Activated CD4-positive, alpha-beta memory T cell treated with anti-CD3 and anti-CD28 coated beads for 36 hours (primary cell): ENCODE data around the gene CWC15. TPM values are rescaled to one million over a fixed set of nuclear protein-coding genes. Genes with fewer than 3 reads are reported as not detected.

ENCODE experiments used
- CTCF ChIA-PET: fragments of 350-600 bp; sonication (Branson Sonifier 250); formaldehyde crosslinking; loops from one replicate; lab custom pipeline; 2021; ENCODE audit warnings: antibody characterized with exemption, inconsistent platforms; lab: Charles Lee
- POLR2A ChIA-PET: fragments of 350-600 bp; sonication (Branson Sonifier 250); formaldehyde crosslinking; loops from one replicate; lab custom pipeline; 2021; ENCODE audit warnings: antibody characterized with exemption; lab: Charles Lee
- DNase-seq: peaks from one replicate; pipeline ENCODE4 v3.0.0-alpha.2; 2020
- H3K27ac Mint-ChIP-seq: one replicate; pipeline ENCODE4 v1.8.0; 2021; ENCODE audit warnings: mixed read lengths
- H3K27me3 Mint-ChIP-seq: one replicate; pipeline ENCODE4 v1.8.0; 2021; ENCODE audit warnings: mixed read lengths
- H3K36me3 Mint-ChIP-seq: one replicate; pipeline ENCODE4 v1.8.0; 2021; ENCODE audit warnings: mixed read lengths
- H3K4me1 Mint-ChIP-seq: one replicate; pipeline ENCODE4 v1.8.0; 2021; ENCODE audit warnings: low read depth, mixed read lengths
- H3K4me3 Mint-ChIP-seq: one replicate; pipeline ENCODE4 v1.8.0; 2021; ENCODE audit warnings: mild to moderate bottlenecking, mixed read lengths
- H3K9me3 Mint-ChIP-seq: one replicate; pipeline ENCODE4 v1.8.0; 2021; ENCODE audit warnings: mixed read lengths
- intact Hi-C: fragments of 100-400 bp; cut with micrococcal nuclease; formaldehyde crosslinking; loops from one replicate; pipeline ENCODE4 v1.15.1; 2023
- total RNA-seq, 2 experiments: library from RNA; stranded (reverse); gene quantifications; one replicate each; pipeline ENCODE4 v1.2.3, GENCODE V29; 2021

Gene CWC15
- total RNA-seq, 2 experiments from 2014 or later = 65.9 to 67.1 TPM

- CTCF ChIA-PET = interaction anchor here (0.8 to 1.4 kb wide), 3 partner anchors 16 to 178 kb away, joined by 3 read pairs; no protein-coding TSS in a partner anchor
- no peak for DNase-seq
- no peak overlapping the region for H3K4me3 Mint-ChIP-seq
- H3K9me3 Mint-ChIP-seq = no peaks in the 10 kb centered on the region
- no peak overlapping the region for H3K27ac Mint-ChIP-seq
- H3K36me3 Mint-ChIP-seq = peaks cover 12% of the 10 kb centered on the region
- POLR2A ChIA-PET = no interaction called here
- H3K4me1 Mint-ChIP-seq = peaks cover 30% of the 10 kb centered on the region
- H3K27me3 Mint-ChIP-seq = no peaks in the 10 kb centered on the region
- intact Hi-C loops = no loop called here
These were observed 2.2 kb upstream of the CWC15 start for GRCh38 chr11:94975599-94975998.

GRCh38 chr11:94974178-94974577 lies 822 bp upstream of the CWC15 start:
- H3K9me3 Mint-ChIP-seq = no peaks in the 10 kb centered on the region
- peaks cover 31% of the 10 kb centered on the region for H3K4me1 Mint-ChIP-seq
- peak overlapping the region; percentile 99 for H3K4me3 Mint-ChIP-seq
- H3K36me3 Mint-ChIP-seq = peaks cover 23% of the 10 kb centered on the region
- ChIA-PET CTCF (interaction anchor here (1.6 to 2.2 kb wide), 3 partner anchors 76 to 177 kb away, joined by 4 to 11 read pairs (median 9); no protein-coding TSS in a partner anchor), POLR2A (interaction anchor here (0.9 to 2.2 kb wide), 3 partner anchors 90 to 118 kb away, joined by 3 to 17 read pairs (median 3); partner anchors contain the start of gene SRSF8)
- intact Hi-C loops = loop anchor here (5.0 kb wide), 2 partner anchors 97 to 163 kb away; no protein-coding TSS in a partner anchor
- H3K27ac Mint-ChIP-seq = peak overlapping the region; percentile 86
- H3K27me3 Mint-ChIP-seq = no peaks in the 10 kb centered on the region
- DNase-seq = no peak

- no peak for DNase-seq
- intact Hi-C loops = loop anchor here (1.0 to 5.0 kb wide), 8 partner anchors 48 to 818 kb away; partner anchors contain the start of genes CEP57 and SESN3
- ChIA-PET POLR2A (interaction anchor here (1.2 to 2.2 kb wide), 2 partner anchors 95 to 178 kb away, joined by 3 to 17 read pairs; partner anchors contain the start of gene SRSF8), CTCF (interaction anchor here (1.0 to 2.2 kb wide), 5 partner anchors 11 to 179 kb away, joined by 3 to 11 read pairs (median 4); no protein-coding TSS in a partner anchor)
- H3K27ac Mint-ChIP-seq = peak overlapping the region; percentile 53
- H3K4me3 Mint-ChIP-seq = peak overlapping the region; percentile 99
- peaks cover 34% of the 10 kb centered on the region for H3K4me1 Mint-ChIP-seq
- H3K27me3 Mint-ChIP-seq = no peaks in the 10 kb centered on the region
- no peaks in the 10 kb centered on the region for H3K9me3 Mint-ChIP-seq
- H3K36me3 Mint-ChIP-seq = peaks cover 37% of the 10 kb centered on the region
These were observed 657 bp downstream of the CWC15 start for GRCh38 chr11:94972700-94973098.

GRCh38 chr11:94968334-94968958 lies 4.9 kb downstream of the CWC15 start:
- no peak for DNase-seq
- Mint-ChIP-seq H3K4me3 (no peak overlapping the region), H3K27ac (no peak overlapping the region), H3K9me3 (no peaks in the 10 kb centered on the region), H3K27me3 (no peaks in the 10 kb centered on the region), H3K4me1 (peaks cover 17% of the 10 kb centered on the region), H3K36me3 (peaks cover 58% of the 10 kb centered on the region)
- intact Hi-C loops = no loop called here
- CTCF ChIA-PET = interaction anchor here (0.7 to 1.2 kb wide), 5 partner anchors 8 to 737 kb away, joined by 3 to 4 read pairs (median 3); no protein-coding TSS in a partner anchor
- POLR2A ChIA-PET = no interaction called here

GRCh38 chr11:94964934-94965333 lies 8.4 kb downstream of the CWC15 start:
- ChIA-PET POLR2A (no interaction called here), CTCF (no interaction called here)
- no peaks in the 10 kb centered on the region for H3K27me3 Mint-ChIP-seq
- H3K27ac Mint-ChIP-seq = no peak overlapping the region
- peaks cover 4% of the 10 kb centered on the region for H3K4me1 Mint-ChIP-seq
- H3K9me3 Mint-ChIP-seq = no peaks in the 10 kb centered on the region
- intact Hi-C loops = no loop called here
- no peak for DNase-seq
- no peak overlapping the region for H3K4me3 Mint-ChIP-seq
- H3K36me3 Mint-ChIP-seq = peaks cover 55% of the 10 kb centered on the region

GRCh38 chr11:94961255-94961654 lies 12.1 kb downstream of the CWC15 start:
- Mint-ChIP-seq H3K4me3 (no peak overlapping the region), H3K9me3 (no peaks in the 10 kb centered on the region), H3K4me1 (no peaks in the 10 kb centered on the region), H3K27me3 (no peaks in the 10 kb centered on the region), H3K36me3 (peaks cover 32% of the 10 kb centered on the region), H3K27ac (no peak overlapping the region)
- CTCF ChIA-PET = interaction anchor here (0.9 to 1.4 kb wide), 2 partner anchors 12 to 338 kb away, joined by 3 to 5 read pairs; partner anchors contain the start of gene CWC15
- POLR2A ChIA-PET = interaction anchor here (1.1 kb wide), 1 partner anchor 135 kb away, joined by 3 read pairs; no protein-coding TSS in a partner anchor
- intact Hi-C loops = no loop called here
- DNase-seq = no peak

- ChIA-PET POLR2A (interaction anchor here (0.6 kb wide), 1 partner anchor 107 kb away, joined by 4 read pairs; no protein-coding TSS in a partner anchor), CTCF (interaction anchor here (0.9 kb wide), 1 partner anchor 8 kb away, joined by 3 read pairs; no protein-coding TSS in a partner anchor)
- Mint-ChIP-seq H3K4me3 (no peak overlapping the region), H3K27ac (no peak overlapping the region), H3K27me3 (no peaks in the 10 kb centered on the region), H3K4me1 (no peaks in the 10 kb centered on the region), H3K9me3 (no peaks in the 10 kb centered on the region), H3K36me3 (peaks cover 24% of the 10 kb centered on the region)
- no peak for DNase-seq
- intact Hi-C loops = no loop called here
These were observed 12.9 kb downstream of the CWC15 start for GRCh38 chr11:94960488-94960887.

- Mint-ChIP-seq H3K4me1 (peaks cover 2% of the 10 kb centered on the region), H3K9me3 (no peaks in the 10 kb centered on the region), H3K36me3 (peaks cover 14% of the 10 kb centered on the region), H3K27me3 (no peaks in the 10 kb centered on the region), H3K4me3 (no peak overlapping the region), H3K27ac (no peak overlapping the region)
- DNase-seq = no peak
- CTCF ChIA-PET = interaction anchor here (0.8 kb wide), 1 partner anchor 16 kb away, joined by 3 read pairs; no protein-coding TSS in a partner anchor
- POLR2A ChIA-PET = no interaction called here
- intact Hi-C loops = no loop called here
These were observed 14.2 kb downstream of the CWC15 start for GRCh38 chr11:94959179-94959578.

GRCh38 chr11:94958121-94958696 lies 15.1 kb downstream of the CWC15 start:
- peaks cover 2% of the 10 kb centered on the region for H3K4me1 Mint-ChIP-seq
- CTCF ChIA-PET = no interaction called here
- POLR2A ChIA-PET = no interaction called here
- intact Hi-C loops = no loop called here
- no peaks in the 10 kb centered on the region for H3K9me3 Mint-ChIP-seq
- H3K27me3 Mint-ChIP-seq = no peaks in the 10 kb centered on the region
- no peak overlapping the region for H3K27ac Mint-ChIP-seq
- DNase-seq = no peak
- peaks cover 11% of the 10 kb centered on the region for H3K36me3 Mint-ChIP-seq
- H3K4me3 Mint-ChIP-seq = no peak overlapping the region

- CTCF ChIA-PET = no interaction called here
- no peak for DNase-seq
- POLR2A ChIA-PET = no interaction called here
These were observed 16.4 kb downstream of the CWC15 start for GRCh38 chr11:94956963-94957362.

GRCh38 chr11:94954753-94955152 lies 18.6 kb downstream of the CWC15 start:
- Mint-ChIP-seq H3K36me3 (no peaks in the 10 kb centered on the region), H3K27me3 (no peaks in the 10 kb centered on the region), H3K4me1 (peaks cover 2% of the 10 kb centered on the region), H3K27ac (no peak overlapping the region), H3K9me3 (no peaks in the 10 kb centered on the region), H3K4me3 (no peak overlapping the region)
- CTCF ChIA-PET = no interaction called here
- intact Hi-C loops = no loop called here
- POLR2A ChIA-PET = no interaction called here
- no peak for DNase-seq

More at GRCh38 chr11:94956963-94957362, 16.4 kb downstream of the CWC15 start:
- Mint-ChIP-seq H3K36me3 (peaks cover 6% of the 10 kb centered on the region), H3K27me3 (no peaks in the 10 kb centered on the region), H3K27ac (no peak overlapping the region), H3K9me3 (no peaks in the 10 kb centered on the region), H3K4me3 (no peak overlapping the region), H3K4me1 (peaks cover 2% of the 10 kb centered on the region)
- intact Hi-C loops = no loop called here

GRCh38 chr11:94948070-94948617 lies 25.2 kb downstream of the CWC15 start:
- Mint-ChIP-seq H3K27ac (no peak overlapping the region), H3K36me3 (no peaks in the 10 kb centered on the region), H3K4me1 (no peaks in the 10 kb centered on the region), H3K9me3 (no peaks in the 10 kb centered on the region), H3K4me3 (no peak overlapping the region), H3K27me3 (peaks cover 2% of the 10 kb centered on the region)
- no peak for DNase-seq
- ChIA-PET CTCF (no interaction called here), POLR2A (no interaction called here)
- intact Hi-C loops = no loop called here
